Transverse colon (tissue), 3 donors: ENCODE data around the gene TCF20.
A peak's percentile ranks its signal among the peaks of the same experiment; 100 is the strongest.

ENCODE experiments used
- EP300 ChIP-seq: sonication (generic); formaldehyde crosslinking; IDR thresholded peaks from one replicate; pipeline ENCODE4 v1.6.1; 2017; ENCODE audit warnings: antibody characterized with exemption, low read depth
- TF ChIP-seq, protein P1 (sequence below), 5 experiments: fragments of 200-600 bp in 3 of 5; fragments of 450-650 bp in 2 of 5; sonication (generic) in 3 of 5; IDR thresholded peaks; 1 replicate in 2 of 5; 2 replicates in 3 of 5; pipeline ENCODE4 v1.5.1; 2016 to 2017; ENCODE audit warnings: antibody characterized with exemption in 5 of 5, inconsistent platforms in 3 of 5, mild to moderate bottlenecking in 2 of 5, moderate library complexity in 1 of 5

DNA sequence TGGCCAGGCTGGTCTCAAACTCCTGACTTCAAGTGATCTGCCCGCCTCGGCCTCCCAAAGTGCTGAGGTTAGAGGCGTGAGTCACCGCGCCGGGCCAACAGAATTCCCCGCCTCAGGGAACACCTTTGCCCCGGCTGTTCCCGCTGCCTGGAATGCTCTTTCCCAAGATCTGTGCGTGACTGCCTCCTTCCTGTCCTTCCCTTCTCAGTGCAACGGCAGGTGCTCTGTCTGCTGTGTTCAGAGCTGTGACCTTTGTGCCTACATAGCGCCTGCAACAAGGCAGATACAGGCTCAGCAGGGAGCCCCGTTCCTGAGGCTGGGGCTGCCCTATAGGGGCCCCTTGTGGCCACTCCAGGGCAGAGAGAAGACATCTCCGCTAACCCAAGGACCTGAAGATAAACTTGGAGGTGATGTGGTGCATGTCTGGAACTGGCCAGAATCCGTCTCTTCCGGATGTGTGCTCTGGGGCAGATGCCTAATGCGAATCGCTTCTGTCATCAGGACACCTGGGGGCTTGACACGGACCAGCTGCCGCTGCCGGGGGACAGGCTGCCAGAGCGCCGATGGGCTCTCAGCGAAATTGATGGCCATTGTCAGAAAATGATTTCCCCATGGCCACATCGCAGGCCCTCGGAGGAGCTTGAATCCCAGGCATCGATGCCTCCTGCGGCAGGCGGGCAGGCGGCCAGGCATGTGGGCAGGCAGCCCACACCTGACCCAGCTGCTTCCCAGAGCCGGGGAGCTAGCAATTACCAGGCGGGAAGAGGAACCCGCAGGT is 43.5 kb upstream of the TCF20 start:
- TF ChIP-seq, protein P1, sequence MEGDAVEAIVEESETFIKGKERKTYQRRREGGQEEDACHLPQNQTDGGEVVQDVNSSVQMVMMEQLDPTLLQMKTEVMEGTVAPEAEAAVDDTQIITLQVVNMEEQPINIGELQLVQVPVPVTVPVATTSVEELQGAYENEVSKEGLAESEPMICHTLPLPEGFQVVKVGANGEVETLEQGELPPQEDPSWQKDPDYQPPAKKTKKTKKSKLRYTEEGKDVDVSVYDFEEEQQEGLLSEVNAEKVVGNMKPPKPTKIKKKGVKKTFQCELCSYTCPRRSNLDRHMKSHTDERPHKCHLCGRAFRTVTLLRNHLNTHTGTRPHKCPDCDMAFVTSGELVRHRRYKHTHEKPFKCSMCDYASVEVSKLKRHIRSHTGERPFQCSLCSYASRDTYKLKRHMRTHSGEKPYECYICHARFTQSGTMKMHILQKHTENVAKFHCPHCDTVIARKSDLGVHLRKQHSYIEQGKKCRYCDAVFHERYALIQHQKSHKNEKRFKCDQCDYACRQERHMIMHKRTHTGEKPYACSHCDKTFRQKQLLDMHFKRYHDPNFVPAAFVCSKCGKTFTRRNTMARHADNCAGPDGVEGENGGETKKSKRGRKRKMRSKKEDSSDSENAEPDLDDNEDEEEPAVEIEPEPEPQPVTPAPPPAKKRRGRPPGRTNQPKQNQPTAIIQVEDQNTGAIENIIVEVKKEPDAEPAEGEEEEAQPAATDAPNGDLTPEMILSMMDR (IDR thresholded peaks at IDR 0.05), result peak; percentile 37 to 79 (median 52)
- no peak for TF ChIP-seq EP300
